ENCODE data around the gene COL20A1. TPM values are rescaled to one million over a fixed set of nuclear protein-coding genes. Genes with fewer than 3 reads are reported as not detected.

COL20A1 gene
- total and polyA plus RNA-seq, 2 experiments from 2014 or later: 1.4 TPM; not detected in 1

DNA sequence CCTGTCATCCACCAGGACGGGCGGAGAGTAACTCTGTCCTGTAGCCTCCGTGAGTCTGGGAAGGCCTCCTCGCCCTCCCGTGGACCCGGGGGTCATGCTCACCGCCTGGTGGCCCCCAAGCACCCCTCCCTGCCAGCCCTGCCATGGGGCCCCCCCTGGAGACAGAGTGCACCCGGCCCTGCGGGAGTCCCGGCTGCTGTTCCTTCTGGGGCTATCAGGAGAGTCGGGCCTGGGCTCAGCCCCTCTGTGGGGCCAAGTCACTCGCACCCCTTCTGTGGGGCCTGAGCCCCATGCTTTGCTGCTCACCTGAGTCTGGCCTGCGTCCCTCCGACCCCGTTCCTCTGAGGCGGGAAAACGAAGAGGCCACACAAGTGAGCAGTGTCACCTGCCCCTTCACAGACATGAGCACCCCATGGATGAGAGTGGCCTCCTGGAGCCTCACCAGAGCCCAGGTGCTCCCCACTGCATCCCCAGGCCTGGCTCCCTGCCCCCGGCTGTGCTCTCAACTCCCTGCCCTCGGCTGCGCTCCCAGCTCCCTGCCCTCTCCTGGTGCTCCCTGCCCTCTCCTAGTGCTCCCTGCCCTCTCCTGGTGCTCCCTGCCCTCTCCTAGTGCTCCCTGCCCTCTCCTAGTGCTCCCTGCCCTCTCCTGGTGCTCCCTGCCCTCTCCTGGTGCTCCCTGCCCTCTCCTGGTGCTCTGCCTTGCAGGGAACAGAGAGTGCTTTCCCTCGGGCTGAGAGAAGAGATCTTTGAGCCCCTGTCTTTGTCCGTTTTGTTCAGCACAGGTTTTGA is 72.8 kb downstream of the COL20A1 start:
- no peak overlapping the region for H3K4me3 ChIP-seq
- no peak for DNase-seq (ENCODE audit: low read depth in 1 of 2, low spot score in 1 of 2)
- TF ChIP-seq, protein P1, sequence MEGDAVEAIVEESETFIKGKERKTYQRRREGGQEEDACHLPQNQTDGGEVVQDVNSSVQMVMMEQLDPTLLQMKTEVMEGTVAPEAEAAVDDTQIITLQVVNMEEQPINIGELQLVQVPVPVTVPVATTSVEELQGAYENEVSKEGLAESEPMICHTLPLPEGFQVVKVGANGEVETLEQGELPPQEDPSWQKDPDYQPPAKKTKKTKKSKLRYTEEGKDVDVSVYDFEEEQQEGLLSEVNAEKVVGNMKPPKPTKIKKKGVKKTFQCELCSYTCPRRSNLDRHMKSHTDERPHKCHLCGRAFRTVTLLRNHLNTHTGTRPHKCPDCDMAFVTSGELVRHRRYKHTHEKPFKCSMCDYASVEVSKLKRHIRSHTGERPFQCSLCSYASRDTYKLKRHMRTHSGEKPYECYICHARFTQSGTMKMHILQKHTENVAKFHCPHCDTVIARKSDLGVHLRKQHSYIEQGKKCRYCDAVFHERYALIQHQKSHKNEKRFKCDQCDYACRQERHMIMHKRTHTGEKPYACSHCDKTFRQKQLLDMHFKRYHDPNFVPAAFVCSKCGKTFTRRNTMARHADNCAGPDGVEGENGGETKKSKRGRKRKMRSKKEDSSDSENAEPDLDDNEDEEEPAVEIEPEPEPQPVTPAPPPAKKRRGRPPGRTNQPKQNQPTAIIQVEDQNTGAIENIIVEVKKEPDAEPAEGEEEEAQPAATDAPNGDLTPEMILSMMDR (IDR thresholded peaks at IDR 0.05; ENCODE audit: low read depth, low read length): no peak
- peaks cover 8% of the 10 kb centered on the region for H3K4me1 ChIP-seq (ENCODE audit: low read depth)
- no peak overlapping the region for H3K27ac ChIP-seq
- H3K9me3 ChIP-seq (ENCODE audit: low read depth): no peaks in the 10 kb centered on the region
- peaks cover 41% of the 10 kb centered on the region for H3K27me3 ChIP-seq
- H3K36me3 ChIP-seq: no peaks in the 10 kb centered on the region

DNA sequence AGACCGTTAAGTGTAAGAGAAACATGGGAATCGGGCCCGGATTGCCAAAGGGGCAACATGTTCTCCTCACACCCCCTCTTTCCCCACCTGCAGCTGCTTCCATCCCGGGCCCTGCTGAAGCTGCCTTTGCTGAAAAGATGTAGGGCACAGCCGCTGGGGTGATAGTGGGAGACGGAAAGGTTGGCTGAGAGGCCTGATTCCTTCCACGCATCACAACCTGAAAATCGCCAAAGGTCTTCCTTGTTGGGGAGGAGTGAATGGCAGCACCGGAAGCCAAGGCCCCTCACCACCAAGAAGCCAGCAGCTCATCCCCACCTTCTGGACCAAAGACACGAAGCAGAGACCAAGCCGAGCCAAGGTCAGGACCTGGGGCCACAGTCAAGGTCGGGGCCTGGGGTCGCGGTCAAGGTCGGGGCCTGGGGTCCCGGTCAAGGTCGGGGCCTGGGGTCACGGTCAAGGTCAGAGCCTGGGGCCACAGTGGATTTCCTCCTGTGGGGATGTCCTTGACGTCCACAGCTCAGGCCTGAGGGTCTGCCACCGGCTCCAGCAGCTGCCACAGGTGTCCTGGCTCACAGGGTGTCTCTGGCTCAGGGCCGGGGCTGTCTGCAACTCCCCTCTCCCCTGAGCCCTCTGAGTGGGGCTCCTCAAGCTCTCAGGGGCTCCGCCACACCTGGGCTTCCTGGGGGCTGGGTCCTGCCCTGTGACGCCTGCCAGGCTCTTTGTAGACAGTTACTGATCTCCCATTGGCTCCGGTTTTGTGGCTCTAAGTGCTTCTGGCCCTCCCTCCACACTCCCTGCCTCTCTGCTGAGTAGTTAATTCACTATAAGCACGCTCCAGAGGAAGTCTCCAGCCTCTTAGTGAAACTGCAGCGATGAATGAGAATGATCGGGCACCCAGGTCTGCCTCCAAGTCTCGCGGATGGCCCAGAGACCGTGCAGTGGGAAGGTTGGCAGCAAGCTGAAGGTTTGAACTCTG is 73.7 kb downstream of the COL20A1 start:
- DNase-seq (ENCODE audit: low read depth in 1 of 2, low spot score in 1 of 2): peak in 1 of 2 donors; percentile 48
- TF ChIP-seq, protein P1 (IDR thresholded peaks at IDR 0.05; ENCODE audit: low read depth, low read length): no peak
- Histone ChIP-seq H3K9me3 (ENCODE audit: low read depth) (no peaks in the 10 kb centered on the region), H3K27me3 (peaks cover 34% of the 10 kb centered on the region), H3K4me3 (no peak overlapping the region), H3K27ac (no peak overlapping the region), H3K36me3 (no peaks in the 10 kb centered on the region), H3K4me1 (ENCODE audit: low read depth) (peaks cover 13% of the 10 kb centered on the region)

DNA sequence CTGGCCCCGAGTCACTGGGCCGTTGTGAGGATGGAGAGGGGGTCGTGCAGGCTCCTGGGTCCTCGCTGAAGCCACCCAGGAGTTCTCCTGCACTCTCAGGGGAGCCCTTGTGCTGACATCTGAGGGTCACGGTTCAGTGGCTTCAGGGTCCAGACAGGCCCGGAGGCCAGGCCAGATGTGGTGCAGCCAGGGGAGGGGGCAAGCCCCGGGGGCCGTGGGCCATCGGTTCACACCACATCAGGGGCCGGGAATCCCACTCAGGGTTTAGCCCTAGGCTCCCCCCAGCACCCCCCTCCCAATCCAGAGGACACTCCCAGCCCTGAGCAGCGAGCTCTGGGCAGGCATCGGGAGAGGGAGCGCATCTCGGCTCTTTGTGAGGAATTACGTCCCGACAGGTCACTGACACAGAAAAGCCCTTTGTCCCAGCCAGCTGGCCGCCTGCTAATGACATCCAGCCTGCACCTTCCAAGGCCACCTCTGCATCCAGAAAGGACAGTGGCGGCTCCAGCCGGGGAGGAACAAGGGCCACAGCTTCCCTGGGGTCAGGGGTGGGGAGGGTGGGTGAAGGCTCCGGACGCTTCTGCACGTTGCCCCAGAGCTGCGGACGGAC is 74.6 kb downstream of the COL20A1 start:
- TF ChIP-seq, protein P1 (IDR thresholded peaks at IDR 0.05; ENCODE audit: low read depth, low read length): no peak
- peaks cover 13% of the 10 kb centered on the region for H3K4me1 ChIP-seq (ENCODE audit: low read depth)
- DNase-seq (ENCODE audit: low read depth in 1 of 2, low spot score in 1 of 2): no peak
- H3K4me3 ChIP-seq: no peak overlapping the region
- H3K27ac ChIP-seq: no peak overlapping the region
- H3K36me3 ChIP-seq: no peaks in the 10 kb centered on the region
- peaks cover 27% of the 10 kb centered on the region for H3K27me3 ChIP-seq
- no peaks in the 10 kb centered on the region for H3K9me3 ChIP-seq (ENCODE audit: low read depth)

DNA sequence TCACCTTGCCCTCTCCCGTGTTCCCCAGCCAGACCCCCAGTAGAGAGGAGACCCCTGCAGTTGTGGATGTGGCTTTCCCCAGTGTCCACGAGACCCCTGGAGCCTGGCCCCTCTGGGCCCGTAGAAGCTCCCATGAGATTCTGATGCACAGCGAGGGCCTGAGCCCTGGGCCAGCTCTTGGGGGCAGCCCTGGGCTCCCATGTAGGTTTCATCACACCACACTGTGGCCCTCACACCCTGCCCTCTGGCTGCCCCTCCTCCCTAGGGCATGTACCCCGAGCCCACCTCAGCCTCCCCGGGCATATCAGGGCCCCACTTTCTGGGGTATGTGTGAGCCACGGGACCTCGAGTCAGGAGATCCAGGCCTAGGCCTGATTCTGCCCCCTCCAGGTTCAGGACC is 75.2 kb downstream of the COL20A1 start:
- TF ChIP-seq, protein P1 (IDR thresholded peaks at IDR 0.05; ENCODE audit: low read depth, low read length): no peak
- Histone ChIP-seq H3K27ac (no peak overlapping the region), H3K36me3 (no peaks in the 10 kb centered on the region), H3K9me3 (ENCODE audit: low read depth) (no peaks in the 10 kb centered on the region), H3K27me3 (peaks cover 21% of the 10 kb centered on the region), H3K4me3 (no peak overlapping the region), H3K4me1 (ENCODE audit: low read depth) (peaks cover 18% of the 10 kb centered on the region)
- no peak for DNase-seq (ENCODE audit: low read depth in 1 of 2, low spot score in 1 of 2)

DNA sequence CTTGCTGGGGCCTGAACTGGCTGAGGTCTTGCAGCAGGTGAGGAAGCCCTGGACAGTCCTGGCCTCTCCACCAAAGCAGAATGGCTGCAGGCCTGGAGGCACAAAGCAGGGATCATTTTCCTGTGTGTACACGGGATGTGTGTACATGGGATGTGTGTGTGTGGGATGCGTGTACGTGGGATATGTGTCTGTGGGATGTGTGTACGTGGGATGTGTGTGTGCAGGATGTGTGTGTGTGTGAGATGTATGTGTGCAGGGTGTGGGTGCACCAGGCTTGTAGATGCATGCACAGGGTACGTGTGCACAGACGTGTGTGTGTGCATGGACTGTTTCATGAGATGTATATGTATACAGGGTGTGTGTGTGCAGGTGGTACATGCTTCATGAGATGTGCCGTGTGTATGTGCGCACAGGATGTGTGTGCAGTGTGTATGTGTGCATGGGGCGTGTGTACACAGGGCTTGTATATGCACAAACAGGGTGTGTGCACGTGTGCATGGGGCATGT is 76.1 kb downstream of the COL20A1 start:
- no peak overlapping the region for H3K4me3 ChIP-seq
- H3K27ac ChIP-seq: no peak overlapping the region
- H3K9me3 ChIP-seq (ENCODE audit: low read depth): no peaks in the 10 kb centered on the region
- H3K4me1 ChIP-seq (ENCODE audit: low read depth): peaks cover 19% of the 10 kb centered on the region
- peaks cover 20% of the 10 kb centered on the region for H3K27me3 ChIP-seq
- TF ChIP-seq, protein P1 (IDR thresholded peaks at IDR 0.05; ENCODE audit: low read depth, low read length): no peak
- no peaks in the 10 kb centered on the region for H3K36me3 ChIP-seq
- DNase-seq (ENCODE audit: low read depth in 1 of 2, low spot score in 1 of 2): no peak
